ENCODE results near the gene IQSEC1.

The IQSEC1 gene

DNA sequence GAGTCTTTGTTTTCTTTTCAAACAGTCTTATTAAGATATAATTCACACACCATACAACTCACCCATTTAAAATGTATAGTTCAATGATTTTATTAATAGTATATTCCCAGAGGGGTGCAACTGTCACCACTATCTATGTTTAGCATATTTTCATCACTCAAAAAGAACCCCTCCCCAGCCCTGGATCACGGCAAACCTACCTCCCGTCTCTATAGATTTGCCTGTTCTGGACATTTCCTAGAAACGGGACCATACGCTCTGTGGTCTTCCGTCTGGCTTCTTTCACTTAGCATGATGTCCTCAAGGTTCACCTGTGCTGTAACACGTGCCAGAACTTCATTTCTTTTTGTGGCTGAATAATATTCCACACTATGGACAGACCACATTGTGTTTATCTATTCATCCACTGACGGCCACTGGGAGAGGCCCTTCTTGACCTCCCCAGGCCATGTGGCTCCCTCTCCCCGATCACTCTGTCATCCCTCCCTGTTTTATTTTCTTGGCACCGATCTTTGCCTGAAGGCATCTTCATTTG is 56.4 kb downstream of the IQSEC1 start:
- no peak for DNase-seq (ENCODE audit: extremely low read depth, low read depth)
- TF ChIP-seq, protein P1, sequence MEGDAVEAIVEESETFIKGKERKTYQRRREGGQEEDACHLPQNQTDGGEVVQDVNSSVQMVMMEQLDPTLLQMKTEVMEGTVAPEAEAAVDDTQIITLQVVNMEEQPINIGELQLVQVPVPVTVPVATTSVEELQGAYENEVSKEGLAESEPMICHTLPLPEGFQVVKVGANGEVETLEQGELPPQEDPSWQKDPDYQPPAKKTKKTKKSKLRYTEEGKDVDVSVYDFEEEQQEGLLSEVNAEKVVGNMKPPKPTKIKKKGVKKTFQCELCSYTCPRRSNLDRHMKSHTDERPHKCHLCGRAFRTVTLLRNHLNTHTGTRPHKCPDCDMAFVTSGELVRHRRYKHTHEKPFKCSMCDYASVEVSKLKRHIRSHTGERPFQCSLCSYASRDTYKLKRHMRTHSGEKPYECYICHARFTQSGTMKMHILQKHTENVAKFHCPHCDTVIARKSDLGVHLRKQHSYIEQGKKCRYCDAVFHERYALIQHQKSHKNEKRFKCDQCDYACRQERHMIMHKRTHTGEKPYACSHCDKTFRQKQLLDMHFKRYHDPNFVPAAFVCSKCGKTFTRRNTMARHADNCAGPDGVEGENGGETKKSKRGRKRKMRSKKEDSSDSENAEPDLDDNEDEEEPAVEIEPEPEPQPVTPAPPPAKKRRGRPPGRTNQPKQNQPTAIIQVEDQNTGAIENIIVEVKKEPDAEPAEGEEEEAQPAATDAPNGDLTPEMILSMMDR (IDR thresholded peaks at IDR 0.05; ENCODE audit: low read depth, low read length) = no peak

DNA sequence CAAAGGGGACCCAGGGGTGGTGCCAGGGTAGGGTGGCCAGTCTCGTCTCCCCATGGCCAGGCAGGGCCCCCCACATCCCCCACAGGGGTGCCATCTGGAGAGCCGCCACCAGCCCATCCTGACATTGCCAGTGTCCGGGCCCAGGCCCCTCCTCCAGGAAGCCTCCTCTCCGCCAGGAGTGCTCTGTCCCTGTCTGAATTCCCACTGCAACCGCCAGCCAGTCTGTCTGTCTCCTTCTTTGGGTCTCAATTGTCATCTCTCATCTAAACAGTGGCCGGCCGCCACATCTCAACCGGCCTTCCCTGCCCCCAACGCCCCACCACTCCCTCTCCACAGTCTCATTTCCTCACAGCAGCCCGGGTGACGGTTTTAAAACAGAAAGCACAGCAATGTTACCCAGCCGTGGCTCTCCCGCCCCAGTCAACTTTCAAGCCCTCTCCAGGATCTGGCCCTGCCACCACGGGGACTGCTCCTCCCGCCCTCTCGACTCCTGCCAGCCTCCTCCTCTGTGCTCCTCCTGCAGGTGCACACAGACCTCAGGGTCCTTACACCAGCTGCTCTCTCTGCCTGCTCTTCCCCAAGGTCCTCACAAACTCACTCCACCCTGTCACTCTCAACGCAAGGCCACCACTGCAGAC is 57.0 kb downstream of the IQSEC1 start:
- DNase-seq (ENCODE audit: extremely low read depth, low read depth) = no peak
- TF ChIP-seq, protein P1 (IDR thresholded peaks at IDR 0.05; ENCODE audit: low read depth, low read length) = no peak

DNA sequence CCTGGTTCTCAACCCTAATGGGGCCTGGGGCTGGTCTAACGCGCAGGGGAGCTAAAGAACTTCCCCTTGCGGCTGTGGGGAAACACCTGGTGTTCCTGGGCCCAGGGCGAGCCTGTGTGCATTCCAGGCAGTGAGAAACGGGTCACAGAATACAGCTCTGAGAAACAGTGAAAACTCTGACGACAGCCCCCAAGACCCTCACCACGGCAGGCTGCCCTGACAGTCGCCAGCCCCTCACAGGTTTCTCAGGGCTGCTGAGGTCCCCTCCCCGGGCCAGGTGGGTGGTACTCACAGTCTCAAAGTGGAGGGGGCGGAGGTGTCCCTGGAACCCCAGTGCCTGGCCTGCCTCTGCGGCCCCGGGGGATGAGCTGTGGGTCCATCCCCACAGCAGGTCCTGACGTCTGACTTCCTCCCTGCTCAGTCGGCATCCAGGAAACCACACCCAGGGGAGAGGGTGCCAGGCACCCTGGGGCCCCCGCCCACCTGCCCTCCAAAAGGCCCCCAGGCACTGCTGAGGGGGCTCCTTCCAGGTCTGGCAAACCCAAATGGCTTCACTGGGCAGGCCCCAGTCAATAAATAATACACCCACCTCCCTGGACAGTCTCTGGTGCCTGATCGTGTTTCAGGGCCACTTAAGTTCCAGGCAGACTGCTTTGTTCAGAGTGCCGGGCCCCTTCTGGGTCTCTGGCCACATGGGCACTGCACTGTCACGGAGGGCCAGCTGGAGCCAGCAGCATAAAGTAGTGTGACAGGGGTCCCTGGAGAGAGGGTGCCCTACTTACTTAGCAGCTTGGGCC is 57.7 kb downstream of the IQSEC1 start:
- TF ChIP-seq, protein P1 (IDR thresholded peaks at IDR 0.05; ENCODE audit: low read depth, low read length) = no peak
- DNase-seq (ENCODE audit: extremely low read depth, low read depth) = no peak

DNA sequence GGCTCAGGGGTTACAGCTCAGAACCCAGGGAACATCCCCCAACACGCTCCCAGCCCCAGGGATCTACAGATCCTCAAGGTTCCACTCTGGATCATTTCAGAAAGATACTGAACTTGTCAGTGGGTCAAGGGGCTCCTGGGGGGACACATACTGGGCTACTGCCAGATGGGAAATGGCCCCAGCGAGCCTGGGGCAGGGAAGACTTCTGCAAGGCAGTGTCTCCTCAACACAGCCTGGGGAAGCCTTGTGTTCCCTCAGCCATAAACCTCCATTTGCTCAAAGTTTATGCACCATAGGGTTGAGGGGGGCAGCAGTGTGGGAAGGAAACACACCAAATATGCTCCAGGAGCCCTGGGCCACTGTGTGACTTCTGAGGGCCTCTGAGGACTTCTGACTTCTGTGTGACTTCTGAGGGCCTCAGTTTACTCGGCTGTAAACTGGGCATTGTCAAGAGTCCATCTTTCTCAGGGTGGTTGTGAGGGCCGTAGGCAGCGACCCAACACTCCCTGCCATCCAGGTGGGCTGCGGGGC is 58.4 kb downstream of the IQSEC1 start:
- DNase-seq (ENCODE audit: extremely low read depth, low read depth) = no peak
- TF ChIP-seq, protein P1 (IDR thresholded peaks at IDR 0.05; ENCODE audit: low read depth, low read length) = no peak

DNA sequence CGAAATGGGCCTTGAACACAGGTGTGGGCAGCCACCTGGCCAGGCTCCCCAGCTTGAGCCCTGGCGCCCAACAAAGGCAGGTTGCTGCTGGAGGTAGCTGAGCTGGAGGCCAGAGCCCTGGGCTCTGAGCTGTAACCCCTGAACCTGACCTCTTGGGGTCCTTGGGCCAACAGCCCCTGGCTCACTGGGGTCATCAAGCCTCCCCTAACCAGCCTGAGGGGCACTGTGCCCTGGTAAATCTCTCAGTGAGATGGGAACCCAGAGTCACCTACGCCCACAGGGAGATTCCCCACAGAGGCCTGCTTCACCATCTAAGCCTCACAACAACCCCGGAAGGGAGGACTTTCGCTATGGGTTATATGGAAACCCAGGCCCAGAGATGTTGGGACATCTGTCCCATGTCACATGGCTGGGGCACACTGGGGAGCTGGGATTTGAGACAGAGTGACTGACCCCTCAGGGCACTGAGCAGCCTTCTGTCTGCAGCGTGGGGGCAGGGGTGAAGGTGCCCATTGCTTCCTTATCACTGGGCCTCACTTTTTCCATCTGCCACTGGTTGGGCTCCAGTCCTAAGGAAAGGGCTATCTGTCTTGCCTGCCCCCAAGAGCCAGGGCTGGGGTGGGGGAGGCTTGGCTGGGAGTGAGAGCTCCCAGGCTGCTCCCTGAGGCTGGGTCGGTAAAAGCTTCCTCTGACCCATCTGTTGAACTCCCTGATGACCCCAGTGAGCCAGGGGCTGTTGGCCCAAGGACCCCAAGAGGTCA is 59.1 kb downstream of the IQSEC1 start:
- DNase-seq (ENCODE audit: extremely low read depth, low read depth) = no peak
- TF ChIP-seq, protein P1 (IDR thresholded peaks at IDR 0.05; ENCODE audit: low read depth, low read length) = no peak

DNA sequence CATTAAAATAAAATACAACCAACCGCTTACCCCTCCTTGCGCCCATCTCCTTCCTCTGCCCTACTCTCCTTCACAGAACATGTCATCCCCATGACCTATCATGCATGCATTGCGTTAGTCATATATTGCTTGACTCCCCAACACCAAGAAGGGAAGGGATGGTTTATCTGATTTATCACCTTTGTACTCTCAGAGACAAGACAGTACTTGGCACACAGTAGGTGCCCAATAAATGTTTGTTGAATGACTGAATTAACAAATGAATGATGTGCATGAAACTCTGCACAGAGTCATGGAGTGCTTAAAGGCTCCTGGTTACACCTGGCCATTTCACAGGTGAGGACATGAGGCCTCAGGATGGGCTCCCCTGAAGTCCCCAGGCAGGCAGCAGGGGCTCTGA is 59.7 kb downstream of the IQSEC1 start:
- TF ChIP-seq, protein P1 (IDR thresholded peaks at IDR 0.05; ENCODE audit: low read depth, low read length) = no peak
- no peak for DNase-seq (ENCODE audit: extremely low read depth, low read depth)

All from AG09319 (cell line).